HepG2 (cell line): Measurements from ENCODE around the gene IDH3A. TPM values are rescaled to one million over a fixed set of nuclear protein-coding genes. Genes with fewer than 3 reads are reported as not detected.

ENCODE experiments used
- ATF1 ChIP-seq: IDR thresholded peaks from 2 replicates; pipeline ENCODE4 v1.6.1; 2016; ENCODE audit warnings: mild to moderate bottlenecking, control low read depth
- HNF1A ChIP-seq, 2 experiments: sonication (generic) in 1 of 2; formaldehyde crosslinking in 1 of 2; IDR thresholded peaks; 2 replicates each; pipeline versions ENCODE4 v1.4.0 to v1.6.1; 2016 to 2020; ENCODE audit warnings: borderline replicate concordance in 1 of 2, low read depth in 1 of 2, mild to moderate bottlenecking in 1 of 2, missing genetic modification reagents in 1 of 2
- ISX ChIP-seq: sonication (generic); formaldehyde crosslinking; conservative IDR thresholded peaks from 2 replicates; pipeline ENCODE4 v1.5.0; 2020; ENCODE audit warnings: missing genetic modification reagents
- KLF13 ChIP-seq: sonication (generic); formaldehyde crosslinking; IDR thresholded peaks from 2 replicates; pipeline ENCODE4 v1.4.0; 2020; ENCODE audit warnings: mild to moderate bottlenecking, missing genetic modification reagents
- MIER2 ChIP-seq: IDR thresholded peaks from 2 replicates; pipeline ENCODE4 v1.6.1; 2016; ENCODE audit warnings: missing biosample characterization, missing genetic modification reagents
- SOX13 ChIP-seq, 3 experiments: fragments of 450-650 bp in 1 of 3; sonication (generic) in 1 of 3; formaldehyde crosslinking in 1 of 3; IDR thresholded peaks in 2 of 3; conservative IDR thresholded peaks in 1 of 3; 2 replicates each; pipeline versions ENCODE4 v1.5.0 to v1.6.1; 2016 to 2020; ENCODE audit warnings: antibody characterized with exemption in 1 of 3, mild to moderate bottlenecking in 1 of 3, missing compliant biosample characterization in 1 of 3, missing genetic modification reagents in 1 of 3, moderate library complexity in 1 of 3
- STAG1 ChIP-seq: sonication (generic); formaldehyde crosslinking; IDR thresholded peaks from 2 replicates; pipeline ENCODE4 v1.4.0; 2020; ENCODE audit warnings: missing genetic modification reagents
- TSC22D2 ChIP-seq: sonication (generic); formaldehyde crosslinking; IDR thresholded peaks from 2 replicates; pipeline ENCODE4 v1.5.1; 2020; ENCODE audit warnings: missing genetic modification reagents, mild to moderate bottlenecking, borderline replicate concordance
- U2AF2 ChIP-seq: fragments of 200-400 bp; formaldehyde crosslinking; IDR thresholded peaks from 2 replicates; pipeline ENCODE4 v1.6.1; 2017; ENCODE audit warnings: low read depth, mild to moderate bottlenecking, low read length
- ZNF513 ChIP-seq: sonication (generic); formaldehyde crosslinking; conservative IDR thresholded peaks from 2 replicates; pipeline ENCODE4 v1.5.0; 2020; ENCODE audit warnings: missing genetic modification reagents
- polyA plus RNA-seq, 8 experiments: library from polyadenylated mRNA; depleted of rRNA in 3 of 8; stranded (reverse) in 7 of 8; unstranded in 1 of 8; fragments of >200 nt; fragmentation: Illumina TruSeq in 4 of 8; extraction: Trizol in 4 of 8; gene quantifications; 2 replicates each; pipeline versions ENCODE4 v1.2.1 to v1.2.3, GENCODE V29; 2011 to 2016; ENCODE audit warnings: low read depth in 4 of 8, missing spikeins in 1 of 8, mixed read lengths in 1 of 8; ENCODE audit not compliant: insufficient read depth in 1 of 8
- total RNA-seq, 5 experiments: library from RNA; depleted of rRNA; stranded (reverse); fragments of >200 nt; fragmentation: Illumina TruSeq; extraction: Trizol; gene quantifications; 2 replicates each; pipeline ENCODE4 v1.2.3, GENCODE V29; 2016; ENCODE audit warnings: low read depth in 1 of 5

Gene IDH3A
- total and polyA plus RNA-seq, 2 of the 13 experiments (the other 11 are each of a cell fraction or from before 2014, with no cell fraction given) = 40.7 to 50.7 TPM

DNA sequence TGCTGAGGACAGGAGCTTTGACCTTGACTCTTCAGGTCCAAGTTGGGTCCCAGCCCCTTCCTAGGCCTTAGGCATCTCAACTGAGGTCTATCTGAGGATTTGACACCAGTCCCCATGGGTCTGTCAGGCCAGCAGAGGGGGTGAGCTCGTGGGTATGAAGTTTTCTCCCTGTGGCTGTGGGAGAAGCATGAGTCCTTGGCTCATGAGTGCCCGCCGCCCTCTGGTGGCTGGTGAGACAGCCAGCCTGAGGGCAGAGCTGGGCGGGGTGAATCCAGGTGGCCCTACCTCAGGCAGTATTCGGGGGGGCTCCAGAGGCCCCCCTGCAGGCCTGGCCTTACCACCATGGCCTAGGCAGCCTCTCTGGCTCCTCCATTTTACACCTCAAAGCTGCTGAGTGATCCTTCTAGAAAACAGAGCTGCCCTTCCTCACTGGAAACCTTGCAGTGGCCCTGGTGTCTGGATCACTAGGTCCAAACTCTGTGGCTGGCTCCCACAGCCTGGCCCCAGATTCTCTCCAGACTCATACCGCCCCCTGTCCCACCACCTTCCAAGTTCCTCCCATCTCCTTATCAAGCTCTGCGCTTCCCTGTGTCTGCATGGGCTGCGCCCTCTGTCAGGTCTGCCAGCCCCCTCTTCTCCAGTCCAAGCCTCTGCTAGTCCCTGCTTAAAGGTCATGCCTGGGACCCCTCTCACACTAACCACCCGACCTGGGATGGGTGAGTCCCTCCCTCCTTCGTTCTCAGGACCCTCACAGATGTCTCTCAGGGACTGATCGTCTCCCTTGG lies 40.7 kb upstream of the IDH3A start (continued):
- TF ChIP-seq ZNF513 (CRISPR knock-in tag) (no peak), ISX (CRISPR knock-in tag) (no peak), MIER2 (peak; percentile 66; the same call in 1 of the 2 replicates), HNF1A (IDR thresholded peaks at IDR 0.05; ENCODE audit: low read depth) (no peak), HNF1A (CRISPR knock-in tag; IDR thresholded peaks at IDR 0.05; ENCODE audit: borderline replicate concordance) (no peak), TSC22D2 (0 out of 2 replicates have a peak, but pooled peaks have one; percentile 72), SOX13 (IDR thresholded peaks at IDR 0.05) (no peak), SOX13 (CRISPR knock-in tag; conservative IDR thresholded peaks at IDR 0.05 in 1 of 2, IDR thresholded peaks at IDR 0.05 in 1 of 2) (0 out of 4 replicates have a peak, but pooled peaks of 1 of the 2 experiments have one; percentile 20), STAG1 (CRISPR knock-in tag) (peak; percentile 96), U2AF2 (0 out of 2 replicates have a peak, but pooled peaks have one; percentile 17), ATF1 (CRISPR knock-in tag) (no peak), KLF13 (CRISPR knock-in tag) (no peak)
